HFFc6 (cell line): Measurements from ENCODE around the gene ADPRM. TPM values are rescaled to one million over a fixed set of nuclear protein-coding genes. Genes with fewer than 3 reads are reported as not detected.

Experiments
- DNase-seq: peaks from one replicate; pipeline ENCODE4 v3.0.0-alpha.2; 2018
- H3K27ac Mint-ChIP-seq: 2 replicates; pipeline ENCODE4 v1.8.0; 2020; ENCODE audit warnings: mild to moderate bottlenecking, mixed read lengths
- H3K27me3 Mint-ChIP-seq: 2 replicates; pipeline ENCODE4 v1.8.0; 2021; ENCODE audit warnings: mild to moderate bottlenecking, moderate library complexity, mixed read lengths; ENCODE audit not compliant: insufficient read depth
- H3K36me3 Mint-ChIP-seq: 2 replicates; pipeline ENCODE4 v1.8.0; 2021; ENCODE audit warnings: low read depth, mixed read lengths
- H3K4me1 Mint-ChIP-seq: 2 replicates; pipeline ENCODE4 v1.8.0; 2020; ENCODE audit warnings: low read depth, mixed read lengths
- H3K4me3 Mint-ChIP-seq: 2 replicates; pipeline ENCODE4 v1.8.0; 2020; ENCODE audit warnings: mild to moderate bottlenecking, moderate library complexity, mixed read lengths
- H3K9me3 Mint-ChIP-seq: 2 replicates; pipeline ENCODE4 v1.8.0; 2020; ENCODE audit warnings: mild to moderate bottlenecking, mixed read lengths
- CTCF ChIP-seq: fragments of 200-600 bp; sonication (generic); IDR thresholded peaks from 2 replicates; pipeline ENCODE4 v1.5.0; 2021; ENCODE audit warnings: antibody characterized with exemption, mild to moderate bottlenecking
- total RNA-seq, 6 experiments: library from RNA; stranded (reverse); fragmentation: NEBNext Ultra II Directional; extraction: Animal tissue kit (Norgen Biotek cat#: 25700); gene quantifications; 2 replicates in 1 of 6; 3 replicates in 5 of 6; pipeline ENCODE4 v1.2.3, GENCODE V29; 2021

The ADPRM gene
- total RNA-seq, 6 experiments from 2014 or later, result 5.9 to 10.9 (median 7.1) TPM

- H3K9me3 Mint-ChIP-seq, result no peaks in the 10 kb centered on the region
- no peak overlapping the region for H3K27ac Mint-ChIP-seq
- H3K4me1 Mint-ChIP-seq, result no peaks in the 10 kb centered on the region
- no peak for DNase-seq
- H3K27me3 Mint-ChIP-seq, result peaks cover 9% of the 10 kb centered on the region
- H3K36me3 Mint-ChIP-seq, result no peaks in the 10 kb centered on the region
- TF ChIP-seq CTCF, result no peak
- H3K4me3 Mint-ChIP-seq, result no peak overlapping the region
Observed at GRCh38 chr17:10757647-10758046, 60.3 kb downstream of the ADPRM start.

GRCh38 chr17:10758062-10758461 is 60.7 kb downstream of the ADPRM start:
- Mint-ChIP-seq H3K4me1 (no peaks in the 10 kb centered on the region), H3K27me3 (peaks cover 9% of the 10 kb centered on the region), H3K27ac (no peak overlapping the region), H3K36me3 (no peaks in the 10 kb centered on the region), H3K9me3 (no peaks in the 10 kb centered on the region), H3K4me3 (no peak overlapping the region)
- DNase-seq, result no peak
- no peak for TF ChIP-seq CTCF

Other genes starting within 250 kb of the ADPRM start
- not detected for gene MYH4, start 228.0 kb upstream of the ADPRM start, total RNA-seq
- gene MYH1, start 179.1 kb upstream of the ADPRM start, total RNA-seq, result not detected
- under 1 TPM in 1 of 6 experiments, not detected in 5; 0.14 TPM for gene MYH2, start 147.9 kb upstream of the ADPRM start, total RNA-seq
- 1 to 10 TPM in 1 of 6 experiments, under 1 TPM in 5; 0.28 to 1.5 (median 0.50) TPM for gene MYH3, start 40.3 kb upstream of the ADPRM start, total RNA-seq
- gene SCO1, start 61 bp upstream of the ADPRM start, total RNA-seq, result 10 to 100 TPM; 30.7 to 41.4 (median 33.5) TPM
- 1 to 10 TPM; 4.0 to 5.1 (median 5.0) TPM for gene TMEM220, start 32.4 kb downstream of the ADPRM start, total RNA-seq
- gene TMEM238L, start 106.5 kb downstream of the ADPRM start, total RNA-seq, result not detected
- not detected for gene PIRT, start 140.5 kb downstream of the ADPRM start, total RNA-seq